T-helper 2 cell (primary cell): ENCODE results near the gene UPF1.
"Not testable (repeated sequence)": the region's sequence is repeated elsewhere in the genome, so short reads cannot be mapped to it uniquely, and the experiment has no call there.

ENCODE experiments used
- DNase-seq, 5 experiments: peaks; one replicate each; pipeline versions ENCODE4 v3.0.0 to v3.0.0-alpha.2; 2012 to 2022

Gene UPF1

DNA sequence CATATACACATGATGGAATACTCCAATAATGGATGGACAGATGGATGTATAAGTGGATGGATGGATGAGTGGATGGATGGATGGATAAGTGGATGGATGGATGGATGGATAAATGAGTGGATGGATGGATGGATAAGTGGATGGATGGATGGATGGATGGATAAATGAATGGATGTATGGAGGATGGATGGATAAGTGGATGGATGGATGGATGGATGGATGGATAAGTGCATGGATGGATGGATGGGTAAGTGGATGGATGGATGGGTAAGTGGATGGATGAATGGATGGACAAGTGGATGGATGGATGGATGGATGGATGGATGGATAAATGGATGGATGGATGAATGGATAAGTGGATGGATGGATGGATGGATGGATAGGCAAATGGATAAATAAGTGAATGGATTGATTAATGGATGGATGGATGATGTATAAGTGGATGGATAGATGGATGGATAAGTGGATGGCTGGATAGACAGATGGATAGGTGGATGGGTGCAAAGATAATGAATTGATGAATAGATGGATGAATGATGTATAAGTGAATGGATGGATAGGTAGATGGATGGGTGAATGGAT, 32.3 kb upstream of the UPF1 start:
- no peak for DNase-seq

DNA sequence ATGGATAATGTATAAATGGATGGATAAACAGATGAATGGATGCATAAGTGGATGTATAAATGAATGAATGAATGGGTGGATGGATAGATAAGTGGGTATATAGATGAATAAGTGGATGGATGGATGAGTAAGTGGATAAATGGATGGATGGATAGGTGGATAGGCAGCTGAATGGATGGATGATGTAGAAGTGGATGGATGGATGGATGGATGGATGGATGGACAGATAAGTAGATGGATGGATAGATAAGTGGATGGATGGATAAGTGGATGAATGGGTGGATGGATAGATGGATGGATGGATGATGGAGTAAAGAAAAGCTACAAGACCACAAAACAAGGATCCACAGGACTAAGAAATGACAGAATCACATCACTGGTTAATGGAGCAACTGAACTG, 31.7 kb upstream of the UPF1 start:
- no peak for DNase-seq

DNA sequence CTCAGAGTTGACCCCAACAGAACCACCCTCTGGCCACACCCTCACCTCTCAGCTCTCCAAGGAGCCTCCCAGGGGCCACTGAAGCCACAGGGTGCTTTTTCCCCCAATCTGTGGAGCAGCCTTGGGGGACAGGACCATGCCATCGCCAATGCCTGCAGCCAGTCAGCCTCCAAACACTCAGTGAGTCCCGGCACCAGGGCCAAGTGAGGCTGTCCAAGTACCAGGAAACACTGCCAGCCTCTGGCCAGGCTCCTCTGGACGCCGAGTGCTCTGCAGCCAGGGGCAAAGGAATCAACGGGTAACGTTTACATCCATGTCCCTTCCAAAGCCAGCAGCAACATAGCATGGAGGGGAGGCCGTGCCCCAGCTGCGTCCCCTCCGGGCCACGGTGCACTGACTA, 31.1 kb upstream of the UPF1 start:
- no peak for DNase-seq

DNA sequence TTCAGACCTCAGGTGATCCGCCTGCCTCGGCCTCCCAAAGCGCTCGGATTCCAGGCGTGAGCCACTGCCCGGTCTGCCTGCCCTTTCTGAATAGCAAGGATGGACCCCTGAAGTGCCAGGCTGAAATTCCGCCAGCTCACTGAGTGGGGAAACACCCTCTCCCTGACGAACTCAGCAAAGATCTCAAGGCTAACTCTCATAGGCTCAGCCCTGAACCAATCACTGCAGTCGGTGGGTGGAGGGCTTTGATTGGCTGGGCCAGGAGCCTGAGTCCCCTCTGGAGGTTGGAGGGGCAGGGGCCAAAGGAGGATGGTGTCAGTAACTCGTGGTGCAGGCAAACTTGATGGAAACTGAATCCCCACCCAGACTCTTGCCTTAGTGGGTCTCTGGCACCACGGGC, 29.4 kb upstream of the UPF1 start:
- no peak for DNase-seq

DNA sequence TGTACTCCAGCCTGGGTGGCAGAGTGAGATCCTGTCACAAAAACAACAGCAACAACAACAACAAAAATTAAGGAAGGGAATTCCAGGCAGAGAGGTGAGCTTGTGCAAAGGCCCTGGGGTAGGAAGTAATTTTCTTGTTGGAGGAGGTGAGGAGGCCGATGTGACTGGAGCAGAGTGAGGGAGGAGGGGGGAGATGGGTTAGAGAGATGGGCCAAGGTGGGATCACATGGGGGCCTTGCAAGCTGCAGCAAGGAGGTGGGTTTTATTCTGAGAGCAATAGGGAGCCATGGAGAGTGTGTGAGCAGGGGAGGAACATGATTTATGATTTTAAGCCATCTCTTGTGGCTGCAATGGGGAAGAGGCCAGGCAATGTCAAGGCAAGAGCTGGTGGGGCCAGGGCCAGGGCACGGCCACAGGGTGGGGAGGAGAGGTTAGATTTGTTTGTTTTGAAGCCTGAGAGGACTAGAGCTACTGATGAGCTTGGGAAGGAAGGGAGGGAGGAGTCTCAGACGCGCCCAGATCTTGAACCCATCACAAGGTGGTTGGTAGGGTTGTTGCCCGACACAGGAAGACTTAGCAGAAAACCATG, 28.1 kb upstream of the UPF1 start:
- DNase-seq: no peak

DNA sequence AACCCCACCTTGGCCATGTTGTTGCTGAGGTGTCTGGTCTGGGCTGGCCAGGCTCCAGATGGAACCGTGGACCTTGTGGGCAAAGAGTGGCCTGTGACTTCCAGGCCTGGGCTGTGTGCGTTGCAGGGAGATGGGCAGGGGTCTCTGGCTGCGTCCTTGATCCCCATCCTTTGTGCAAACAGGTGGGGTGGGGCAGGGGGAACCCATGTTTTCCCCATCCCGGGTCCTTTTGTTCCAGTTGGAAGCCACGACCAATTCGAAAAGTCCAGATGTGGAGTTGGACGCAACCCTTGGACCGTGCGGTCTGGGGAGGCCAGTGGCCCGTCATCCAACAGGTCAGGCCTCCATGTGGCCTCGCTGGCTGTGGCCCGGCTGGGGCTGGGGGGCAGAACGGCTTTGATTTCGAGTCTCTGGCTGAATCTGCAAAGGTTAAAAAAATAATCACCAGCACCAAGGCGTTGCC, 27.6 kb upstream of the UPF1 start:
- no peak for DNase-seq

DNA sequence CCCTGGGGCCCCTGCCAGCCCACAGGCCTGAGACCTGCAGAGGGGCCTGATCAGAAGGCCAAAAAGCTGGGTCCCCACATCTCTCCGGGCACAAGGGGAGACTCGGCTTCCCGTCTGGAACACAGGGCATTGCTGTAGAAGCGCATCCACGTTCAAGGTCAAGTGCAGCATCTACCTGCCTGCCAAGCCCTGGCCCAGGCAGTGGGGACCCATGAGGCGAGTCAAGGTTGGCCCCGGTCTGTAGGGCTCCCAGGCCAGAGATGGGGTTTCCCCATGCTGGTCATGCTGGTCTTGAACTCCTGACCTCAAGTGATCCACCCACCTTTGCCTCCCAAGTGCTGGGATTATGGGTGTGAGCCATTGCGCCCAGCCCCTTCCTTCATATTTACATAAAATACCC, 27.1 kb upstream of the UPF1 start:
- no peak for DNase-seq

DNA sequence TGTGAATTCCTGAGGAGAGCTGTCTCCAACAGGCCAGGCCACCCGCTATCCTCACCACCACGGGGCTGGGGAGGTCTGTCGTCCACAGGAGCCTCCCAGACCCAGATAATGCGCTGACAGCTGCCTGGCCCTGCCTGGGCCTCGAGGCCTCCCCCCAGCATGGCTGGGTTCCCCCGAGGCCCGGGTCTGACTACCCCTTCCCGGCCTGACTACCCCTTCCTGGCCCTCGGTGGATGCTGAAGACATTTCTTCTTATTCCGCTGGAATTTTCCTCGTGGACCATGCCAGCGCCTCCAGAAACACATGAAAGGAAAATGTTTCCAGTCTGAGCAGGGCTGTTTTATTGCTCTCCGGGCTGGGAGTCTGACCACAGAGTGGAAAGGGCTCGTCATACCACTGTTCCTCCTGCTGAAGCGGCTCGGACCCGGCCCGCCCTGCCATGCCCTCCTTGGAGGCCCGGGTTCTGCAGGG, 23.9 kb upstream of the UPF1 start:
- no peak for DNase-seq

DNA sequence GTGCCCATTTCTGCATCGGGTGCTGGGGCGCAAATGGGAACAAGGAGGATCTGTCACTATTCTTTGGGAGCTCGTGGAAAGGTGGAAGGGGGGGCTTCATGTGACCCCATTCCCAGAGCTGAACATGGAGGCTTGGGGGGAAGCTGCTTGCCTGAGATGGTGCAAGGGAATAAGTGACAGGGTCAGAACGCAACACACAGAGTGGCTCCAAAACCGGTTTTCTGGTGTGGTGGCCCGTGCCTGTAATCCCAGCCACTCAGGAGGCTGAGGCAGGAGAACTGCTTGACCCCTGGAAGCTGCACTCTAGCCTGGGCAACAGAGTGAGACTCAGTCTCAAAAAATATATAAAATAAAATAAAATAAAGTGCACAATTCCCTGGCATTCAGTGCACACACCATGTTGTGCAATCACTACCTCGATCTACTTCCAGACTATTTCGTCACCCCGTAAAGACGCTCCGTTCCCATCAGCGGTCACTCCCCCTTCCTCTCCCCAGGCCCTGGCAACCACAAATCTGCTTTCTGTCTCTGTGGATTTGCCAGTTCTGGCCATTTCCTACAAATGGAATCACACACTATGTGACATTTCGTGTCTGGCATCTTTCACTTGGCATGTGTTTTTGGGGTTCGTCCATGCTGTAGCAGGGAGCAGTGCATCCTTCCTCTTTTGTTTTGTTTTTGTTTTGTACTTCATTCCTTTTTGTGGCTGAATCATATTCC, 22.4 kb upstream of the UPF1 start:
- DNase-seq: no peak

DNA sequence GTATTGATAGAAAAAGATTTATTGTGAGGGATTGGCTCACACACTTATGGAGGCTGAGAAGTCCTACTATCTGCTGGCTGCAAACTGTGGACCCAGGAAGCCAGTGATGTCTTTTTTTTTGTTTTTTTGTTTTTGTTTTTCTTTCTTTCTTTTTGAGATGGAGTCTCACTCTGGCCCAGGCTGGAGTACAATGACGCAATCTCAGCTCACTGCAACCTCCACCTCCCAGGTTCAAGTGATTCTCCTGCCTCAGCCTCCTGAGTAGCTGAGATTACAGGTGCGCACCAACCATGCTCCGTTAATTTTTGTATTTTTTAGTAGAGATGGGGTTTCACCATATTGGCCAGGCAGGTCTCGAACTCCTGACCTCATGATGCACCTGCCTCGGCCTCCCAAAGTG, 20.1 kb upstream of the UPF1 start:
- not testable (repeated sequence) for DNase-seq

DNA sequence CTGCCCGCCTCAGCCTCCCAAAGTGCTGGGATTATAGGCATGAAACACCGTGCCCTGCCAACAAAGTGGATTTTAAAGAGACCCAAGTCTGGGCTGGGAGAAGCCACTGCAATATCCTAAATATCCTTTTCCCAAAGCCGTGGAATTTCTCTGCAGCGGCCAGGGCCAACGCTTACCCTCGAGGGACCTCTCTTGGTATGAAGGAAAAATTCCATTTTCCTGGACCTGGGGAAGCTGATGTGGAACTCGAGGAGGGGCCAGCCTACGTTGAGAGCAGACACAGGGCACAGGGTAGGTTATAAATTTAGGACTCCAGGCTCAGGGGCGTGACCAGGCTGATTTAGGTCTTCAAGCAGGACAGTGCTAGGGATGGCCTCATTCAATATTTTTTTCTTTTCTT, 17.7 kb upstream of the UPF1 start:
- DNase-seq: no peak

DNA sequence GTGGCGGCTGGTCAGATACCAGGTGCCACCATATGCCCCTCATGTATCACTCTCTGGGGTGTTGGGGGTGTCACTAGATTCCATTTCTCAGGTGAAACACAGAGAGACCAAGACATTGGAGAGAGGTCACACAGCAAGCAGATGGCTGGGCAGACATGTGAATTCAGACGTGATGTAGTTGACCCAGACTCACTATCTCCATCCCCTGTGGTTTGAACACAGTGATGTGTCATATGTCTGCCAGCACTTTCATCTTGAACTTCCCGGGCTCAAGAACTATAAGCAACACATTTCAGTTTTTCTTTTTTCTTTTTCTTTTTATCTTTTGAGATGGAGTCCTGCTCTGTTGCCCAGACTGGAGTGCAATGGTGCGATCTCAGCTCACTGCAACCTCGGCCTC, 16.1 kb upstream of the UPF1 start:
- no peak for DNase-seq

DNA sequence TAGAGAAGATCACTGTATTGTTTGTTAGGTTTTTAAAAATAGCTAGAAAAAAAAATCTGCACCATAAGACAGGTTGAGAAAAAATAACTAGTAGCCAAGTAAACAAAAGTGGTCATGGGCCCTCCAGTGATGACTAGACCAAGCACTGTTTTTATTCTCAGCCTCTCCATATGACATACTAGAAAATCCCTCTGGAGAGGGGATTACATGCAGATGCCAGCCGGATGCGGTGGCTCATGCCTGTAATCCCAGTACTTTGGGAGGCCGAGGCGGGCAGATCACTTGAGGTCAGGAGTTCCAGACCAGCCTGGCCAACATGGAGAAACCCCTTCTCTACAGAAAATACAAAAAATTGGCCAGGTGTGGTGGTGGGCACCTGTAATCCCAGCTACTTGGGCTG, 15.1 kb upstream of the UPF1 start:
- DNase-seq: not testable (repeated sequence)

DNA sequence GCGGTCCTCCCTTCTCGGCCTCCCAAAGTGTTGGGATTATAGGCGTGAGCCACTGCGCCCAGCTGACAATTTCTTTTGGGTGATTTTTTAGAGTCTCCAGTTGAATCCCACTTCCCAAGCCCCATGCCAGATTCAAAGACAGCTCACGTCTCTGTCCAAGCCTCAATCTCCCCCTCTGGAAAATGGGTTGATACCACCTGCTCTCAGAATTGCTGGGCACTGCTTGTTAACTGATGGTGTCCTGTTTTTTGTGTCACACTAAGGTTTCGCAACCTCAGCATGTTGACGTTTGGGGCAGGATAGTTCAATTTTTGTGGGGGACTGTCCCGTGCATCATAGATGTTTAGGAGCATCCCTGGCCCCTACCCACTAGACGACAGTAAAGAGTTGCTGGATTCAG, 14.2 kb upstream of the UPF1 start:
- no peak for DNase-seq

DNA sequence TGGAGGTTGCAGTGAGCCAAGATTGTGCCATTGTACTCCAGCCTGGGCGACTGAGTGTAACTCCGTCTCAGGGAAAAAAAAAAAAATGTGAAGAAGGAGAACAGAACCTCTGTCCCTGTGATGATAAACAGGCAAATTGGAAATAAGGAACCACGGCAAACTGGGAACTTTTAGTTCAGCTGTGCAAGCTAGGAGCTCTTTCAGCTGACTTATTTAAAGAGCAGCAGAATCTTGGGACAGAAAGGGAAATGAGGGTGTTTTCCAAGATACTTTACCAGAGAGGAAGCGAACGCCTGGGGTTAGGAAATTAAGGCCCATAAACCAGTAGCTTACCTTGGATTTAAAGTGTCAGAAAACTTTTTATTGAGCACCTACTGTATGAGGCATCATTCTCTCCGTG, 3.0 kb upstream of the UPF1 start:
- no peak for DNase-seq

DNA sequence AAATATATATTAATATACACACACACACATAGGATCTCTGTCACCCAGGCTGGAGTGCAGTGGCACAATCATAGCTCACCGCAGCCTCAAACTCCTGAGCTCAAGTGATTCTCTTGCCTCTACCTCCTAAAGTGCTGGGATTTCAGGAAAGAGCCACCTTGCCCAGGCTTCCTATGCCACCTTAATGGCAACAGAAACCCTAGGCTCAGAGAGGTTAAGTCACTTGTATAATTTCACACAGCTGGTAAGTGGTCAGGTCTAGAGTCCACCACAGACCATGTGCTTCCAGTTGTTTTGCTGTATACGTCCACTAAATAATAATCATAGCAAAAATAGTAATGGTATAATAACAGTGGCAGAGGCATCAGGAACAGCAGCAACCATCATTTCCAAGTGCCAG, 1.3 kb upstream of the UPF1 start:
- DNase-seq: no peak

DNA sequence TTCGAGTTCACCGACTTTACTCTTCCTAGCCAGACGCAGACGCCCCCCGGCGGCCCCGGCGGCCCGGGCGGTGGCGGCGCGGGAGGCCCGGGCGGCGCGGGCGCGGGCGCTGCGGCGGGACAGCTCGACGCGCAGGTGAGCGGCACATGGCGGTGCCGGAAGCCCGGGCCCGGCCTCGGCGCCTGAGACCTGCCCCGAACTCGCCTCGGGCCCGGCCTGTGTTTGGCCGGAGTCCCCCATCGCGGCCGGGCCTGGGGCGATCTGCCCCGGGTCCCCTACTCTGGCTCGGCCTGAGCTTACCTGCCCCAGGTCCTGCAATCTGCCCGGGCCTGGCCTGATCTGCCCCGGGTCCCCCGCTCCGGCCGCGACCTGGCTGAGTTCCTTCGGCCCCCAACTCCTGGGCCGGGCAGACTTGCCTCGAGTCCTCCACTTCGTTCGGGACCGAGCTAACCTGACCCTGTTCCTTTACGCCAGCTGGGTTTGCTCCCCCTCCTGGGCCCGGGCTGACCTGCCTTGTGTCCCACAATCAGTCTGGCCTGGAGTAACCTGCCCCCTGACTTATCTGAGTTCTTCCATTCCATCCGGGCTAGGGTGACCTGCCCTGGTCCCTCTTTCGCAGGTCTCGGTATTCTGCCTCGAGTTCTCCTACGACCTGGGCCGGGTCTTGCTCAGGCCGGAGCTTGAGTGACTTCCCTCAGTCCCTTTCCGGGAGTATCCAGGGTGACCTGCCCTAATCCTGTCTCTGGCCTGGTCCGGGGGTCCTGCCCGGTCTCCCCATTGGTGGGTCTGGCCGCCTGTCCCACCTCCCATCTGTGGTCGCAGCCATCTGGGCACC, 764 bp downstream of the UPF1 start:
- DNase-seq: no peak

DNA sequence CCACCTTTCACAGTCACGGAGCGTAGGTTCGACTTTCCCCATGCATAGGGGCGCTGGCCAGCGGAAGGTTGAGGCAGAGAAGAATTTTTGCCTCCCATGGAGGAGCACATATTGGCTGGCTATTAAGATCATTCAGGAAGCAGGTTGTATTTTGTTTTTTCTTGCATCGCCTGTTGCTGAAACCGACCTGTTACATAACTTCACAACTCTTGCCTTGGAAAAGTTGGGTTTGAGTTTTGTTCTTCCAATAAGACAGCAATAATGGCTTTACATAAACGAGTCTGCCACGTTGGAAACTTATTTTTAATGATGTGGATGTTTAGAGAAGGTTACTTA, 1.4 kb downstream of the UPF1 start:
- DNase-seq: no peak

DNA sequence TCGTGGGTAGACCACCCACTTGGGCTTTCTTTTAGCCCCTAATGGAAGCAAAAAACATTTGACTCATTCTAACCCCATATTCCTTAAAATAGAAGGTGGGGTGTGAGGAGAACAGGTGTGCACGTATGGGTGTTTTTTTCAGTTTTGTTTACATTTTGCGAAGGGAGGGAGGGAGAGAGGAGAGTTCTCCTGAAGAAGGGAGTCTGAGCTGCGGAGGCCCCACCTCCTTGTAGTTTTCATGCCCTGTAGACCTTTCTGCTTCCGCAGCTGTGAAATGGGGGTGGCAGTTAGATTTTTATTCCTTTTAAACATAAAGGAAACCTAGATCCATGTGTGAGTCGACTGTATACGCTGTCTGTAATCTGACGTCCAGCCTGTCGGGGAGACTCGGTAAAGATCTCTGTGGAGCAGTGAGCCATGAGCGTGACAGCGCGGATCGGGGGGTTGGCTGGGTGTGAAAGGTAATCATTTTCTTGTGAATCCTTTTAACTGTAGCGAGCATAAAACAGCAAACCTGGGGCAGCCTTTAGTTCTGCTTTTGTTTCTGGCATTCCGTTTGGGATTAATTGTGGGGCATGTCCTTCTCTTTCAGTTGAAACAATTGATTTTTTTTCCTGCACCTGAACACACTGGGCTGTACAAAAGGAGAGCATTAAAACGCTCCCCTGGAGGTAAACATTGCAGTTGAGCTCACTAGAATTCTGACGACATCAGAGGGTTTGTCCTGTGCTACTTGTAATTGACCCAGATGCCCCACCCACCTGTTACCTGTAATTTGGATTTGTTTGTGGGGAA, 2.3 kb downstream of the UPF1 start:
- DNase-seq: no peak

DNA sequence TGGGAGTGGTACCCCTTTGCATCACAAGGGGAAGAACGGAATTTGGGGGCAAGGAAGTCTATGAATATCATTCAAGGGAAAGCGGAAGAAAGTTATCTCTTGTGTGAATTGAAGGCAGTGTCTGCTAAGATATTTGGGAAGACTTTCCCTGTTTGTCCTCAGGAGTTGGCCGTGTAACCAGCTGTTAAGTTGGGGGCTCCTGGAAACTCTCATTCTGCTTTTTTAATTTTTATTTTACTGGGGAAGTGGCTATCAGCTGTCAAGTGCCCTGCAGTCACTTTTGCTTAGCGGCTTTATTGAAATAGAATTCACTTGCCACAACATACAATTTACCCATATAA, 2.9 kb downstream of the UPF1 start:
- DNase-seq: no peak

DNA sequence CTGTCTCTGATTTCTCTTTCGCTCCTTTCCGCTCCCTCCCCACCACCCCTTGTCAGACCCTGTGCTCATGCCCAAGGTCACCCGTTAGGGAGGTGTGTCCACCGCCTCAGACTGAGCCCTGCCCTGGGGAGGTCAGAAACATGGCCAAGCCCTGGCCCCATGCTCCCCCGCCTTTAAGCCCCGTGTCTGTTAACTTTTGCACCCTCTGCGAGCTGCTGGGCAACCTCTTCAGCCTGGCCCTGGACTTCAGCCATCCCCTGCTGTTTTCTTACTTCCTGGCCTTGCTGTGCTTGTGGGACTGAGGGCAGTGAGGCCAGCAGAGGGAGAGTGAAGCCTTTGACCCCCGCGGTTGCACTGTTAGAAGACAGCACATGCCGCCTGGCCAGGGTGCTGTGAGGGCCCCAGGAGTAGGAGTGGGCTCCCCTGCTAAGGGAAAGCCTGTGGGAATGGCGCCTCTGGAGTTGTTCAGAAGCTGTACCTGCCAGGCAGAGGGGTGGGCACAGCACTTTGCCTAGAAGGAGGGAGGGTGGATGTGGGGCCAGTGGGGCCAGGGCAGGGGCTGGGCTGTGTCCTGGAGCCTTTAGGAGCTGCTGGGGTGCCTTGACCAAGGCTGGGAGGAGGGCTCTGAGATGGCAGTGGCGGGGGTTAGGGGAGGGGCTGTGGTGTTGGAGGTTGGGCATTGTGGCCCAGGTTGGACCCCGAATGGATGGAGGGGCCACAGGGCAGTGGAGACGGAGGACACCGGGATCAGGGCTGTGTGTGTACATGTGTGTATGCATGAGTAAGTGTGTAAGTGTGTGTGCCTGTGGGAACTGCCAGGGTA, 7.9 kb downstream of the UPF1 start:
- DNase-seq: no peak
